ENCODE results near the gene KANK3. TPM values are rescaled to one million over a fixed set of nuclear protein-coding genes. Genes with fewer than 3 reads are reported as not detected.
"Not testable (repeated sequence)": the region's sequence is repeated elsewhere in the genome, so short reads cannot be mapped to it uniquely, and the experiment has no call there.

The KANK3 gene
- total RNA-seq, 1 donor from 2014 or later, result 1.6 TPM

- Mint-ChIP-seq H3K27ac (no peak overlapping the region), H3K4me1 (ENCODE audit: unreplicated experiment) (no peaks in the 10 kb centered on the region), H3K36me3 (peaks cover 14% of the 10 kb centered on the region), H3K4me3 (no peak overlapping the region), H3K27me3 (no peaks in the 10 kb centered on the region), H3K9me3 (peaks cover 5% of the 10 kb centered on the region)
- DNase-seq (ENCODE audit: extremely low spot score, unreplicated experiment), result no peak
- no peak for TF ChIP-seq CTCF (conservative IDR thresholded peaks at IDR 0.05)
Measured at GRCh38 chr19:8377598-8377997, 34.5 kb upstream of the KANK3 start.

DNA sequence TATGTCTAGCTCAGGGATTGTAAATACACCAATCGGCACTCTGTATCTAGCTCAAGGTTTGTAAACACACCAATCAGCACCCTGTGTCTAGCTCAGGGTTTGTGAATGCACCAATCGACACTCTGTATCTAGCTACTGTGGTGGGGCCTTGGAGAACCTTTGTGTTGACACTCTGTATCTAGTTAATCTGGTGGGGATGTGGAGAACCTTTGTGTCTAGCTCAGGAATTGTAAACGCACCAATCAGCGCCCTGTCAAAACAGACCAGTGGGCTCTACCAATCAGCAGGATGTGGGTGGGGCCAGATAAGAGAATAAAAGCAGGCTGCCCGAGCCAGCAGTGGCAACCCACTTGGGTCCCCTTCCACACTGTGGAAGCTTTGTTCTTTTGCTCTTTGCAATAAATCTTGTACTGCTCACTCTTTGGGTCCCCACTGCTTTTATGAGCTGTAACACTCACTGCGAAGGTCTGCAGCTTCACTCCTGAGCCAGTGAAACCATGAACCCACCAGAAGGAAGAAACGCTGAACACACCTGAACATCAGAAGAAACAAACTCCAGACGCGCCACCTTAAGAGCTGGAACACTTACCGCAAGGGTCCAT, 33.4 kb upstream of the KANK3 start:
- DNase-seq (ENCODE audit: extremely low spot score, unreplicated experiment); H3K9me3 Mint-ChIP-seq; H3K27ac Mint-ChIP-seq; H3K4me1 Mint-ChIP-seq (ENCODE audit: unreplicated experiment); H3K4me3 Mint-ChIP-seq; H3K27me3 Mint-ChIP-seq: not testable (repeated sequence)
- peaks cover 14% of the 10 kb centered on the region for H3K36me3 Mint-ChIP-seq

GRCh38 chr19:8375766-8376165, 32.7 kb upstream of the KANK3 start:
- not testable (repeated sequence) for H3K27me3 Mint-ChIP-seq; H3K4me3 Mint-ChIP-seq; DNase-seq (ENCODE audit: extremely low spot score, unreplicated experiment); H3K4me1 Mint-ChIP-seq (ENCODE audit: unreplicated experiment); H3K9me3 Mint-ChIP-seq; H3K27ac Mint-ChIP-seq
- H3K36me3 Mint-ChIP-seq, result peaks cover 14% of the 10 kb centered on the region

DNA sequence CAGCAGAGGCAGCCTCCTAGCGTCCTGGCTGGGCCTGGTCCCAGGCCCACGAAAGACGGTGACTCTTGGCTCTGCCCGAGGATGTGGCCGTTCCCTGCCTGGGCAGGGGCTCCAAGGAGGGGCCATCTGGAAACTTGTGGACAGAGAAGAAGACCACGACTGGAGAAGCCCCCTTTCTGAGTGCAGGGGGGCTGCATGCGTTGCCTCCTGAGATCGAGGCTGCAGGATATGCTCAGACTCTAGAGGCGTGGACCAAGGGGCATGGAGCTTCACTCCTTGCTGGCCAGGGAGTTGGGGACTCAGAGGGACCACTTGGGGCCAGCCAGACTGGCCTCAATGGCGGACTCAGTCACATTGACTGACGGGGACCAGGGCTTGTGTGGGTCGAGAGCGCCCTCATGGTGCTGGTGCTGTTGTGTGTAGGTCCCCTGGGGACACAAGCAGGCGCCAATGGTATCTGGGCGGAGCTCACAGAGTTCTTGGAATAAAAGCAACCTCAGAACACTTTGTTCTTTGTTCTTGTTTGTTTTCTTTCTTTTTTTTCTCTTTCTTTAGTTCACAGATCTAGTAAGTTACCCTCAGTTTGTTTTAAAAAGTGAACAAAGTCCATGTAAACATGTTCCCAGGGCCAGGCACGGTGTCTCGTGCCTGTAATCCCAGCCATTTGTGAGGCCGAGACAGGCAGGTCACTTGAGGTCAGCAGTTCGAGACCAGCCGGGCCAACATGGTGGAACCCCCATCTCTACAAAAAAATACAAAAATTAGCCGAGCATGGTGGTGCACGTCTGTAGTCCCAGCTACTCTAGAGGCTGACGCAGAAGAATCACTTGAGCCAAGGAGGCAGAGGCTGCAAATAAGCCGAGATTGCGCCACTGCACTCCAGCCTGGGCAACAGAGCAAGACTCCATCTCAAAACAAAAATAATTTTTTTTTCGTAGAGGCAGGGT, 31.1 kb upstream of the KANK3 start:
- H3K9me3 Mint-ChIP-seq, result no peaks in the 10 kb centered on the region
- peak overlapping the region; percentile 13 for H3K27ac Mint-ChIP-seq
- DNase-seq (ENCODE audit: extremely low spot score, unreplicated experiment), result no peak
- H3K27me3 Mint-ChIP-seq, result no peaks in the 10 kb centered on the region
- no peaks in the 10 kb centered on the region for H3K4me1 Mint-ChIP-seq (ENCODE audit: unreplicated experiment)
- no peak overlapping the region for H3K4me3 Mint-ChIP-seq
- peaks cover 5% of the 10 kb centered on the region for H3K36me3 Mint-ChIP-seq
- no peak for TF ChIP-seq CTCF (conservative IDR thresholded peaks at IDR 0.05)

DNA sequence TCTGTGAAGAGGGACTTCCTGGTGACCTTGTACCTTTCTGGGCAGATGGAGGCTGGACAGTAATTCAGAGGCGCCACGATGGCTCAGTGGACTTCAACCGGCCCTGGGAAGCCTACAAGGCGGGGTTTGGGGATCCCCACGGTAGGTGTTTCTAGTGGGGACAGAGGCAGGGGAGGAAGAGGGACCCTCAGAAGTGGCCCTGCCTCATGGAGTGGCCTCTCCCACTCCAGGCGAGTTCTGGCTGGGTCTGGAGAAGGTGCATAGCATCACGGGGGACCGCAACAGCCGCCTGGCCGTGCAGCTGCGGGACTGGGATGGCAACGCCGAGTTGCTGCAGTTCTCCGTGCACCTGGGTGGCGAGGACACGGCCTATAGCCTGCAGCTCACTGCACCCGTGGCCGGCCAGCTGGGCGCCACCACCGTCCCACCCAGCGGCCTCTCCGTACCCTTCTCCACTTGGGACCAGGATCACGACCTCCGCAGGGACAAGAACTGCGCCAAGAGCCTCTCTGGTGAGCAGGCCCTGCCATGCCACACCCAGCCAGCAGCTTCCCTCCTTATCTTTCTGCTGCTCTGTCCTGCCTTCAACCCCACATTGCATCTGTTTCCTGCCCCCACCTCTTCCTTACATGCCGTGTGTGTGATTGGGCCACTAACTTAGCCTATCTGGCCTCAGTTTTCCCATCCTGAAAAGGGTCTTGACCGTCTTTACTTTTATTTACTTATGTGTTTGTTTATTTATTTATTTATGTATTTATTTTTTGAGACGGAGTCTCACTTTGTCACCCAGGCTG, 28.1 kb upstream of the KANK3 start:
- Mint-ChIP-seq H3K36me3 (no peaks in the 10 kb centered on the region), H3K27me3 (peaks cover 13% of the 10 kb centered on the region), H3K4me1 (ENCODE audit: unreplicated experiment) (peaks cover 15% of the 10 kb centered on the region), H3K27ac (no peak overlapping the region), H3K4me3 (no peak overlapping the region), H3K9me3 (no peaks in the 10 kb centered on the region)
- no peak for DNase-seq (ENCODE audit: extremely low spot score, unreplicated experiment)
- no peak for TF ChIP-seq CTCF (conservative IDR thresholded peaks at IDR 0.05)

- Mint-ChIP-seq H3K9me3 (no peaks in the 10 kb centered on the region), H3K4me3 (no peak overlapping the region), H3K36me3 (no peaks in the 10 kb centered on the region), H3K27me3 (peaks cover 19% of the 10 kb centered on the region), H3K4me1 (ENCODE audit: unreplicated experiment) (peaks cover 19% of the 10 kb centered on the region), H3K27ac (no peak overlapping the region)
- TF ChIP-seq CTCF (conservative IDR thresholded peaks at IDR 0.05), result no peak
- no peak for DNase-seq (ENCODE audit: extremely low spot score, unreplicated experiment)
Measured at GRCh38 chr19:8370176-8371010, 27.3 kb upstream of the KANK3 start.

Measured in type B pancreatic cell (in vitro differentiated cells).